HEK293 (cell line): Measurements from ENCODE around the gene HBEGF.

Source experiments
- CTCF ChIA-PET: fragments of 350-600 bp; formaldehyde crosslinking; extraction: SDS; loops from one replicate; lab custom pipeline; 2021; ENCODE audit warnings: antibody characterized with exemption; lab: Yijun Ruan, JAX
- POLR2A ChIA-PET: fragments of 300-600 bp; formaldehyde crosslinking; extraction: SDS; loops from one replicate; lab custom pipeline; 2020; ENCODE audit warnings: antibody characterized with exemption, inconsistent platforms; lab: Yijun Ruan, JAX
- H3K27ac ChIP-seq: fragments of 200-500 bp; sonication (Bioruptor generic); 2 replicates; pipeline ENCODE4 v1.5.1; 2014; ENCODE audit warnings: low read depth, low read length, control low read depth, inconsistent platforms; ENCODE audit errors: extremely low read depth
- H3K36me3 ChIP-seq, 2 experiments: fragments of 200-500 bp in 1 of 2; sonication (Bioruptor generic) in 1 of 2; 1 replicate in 1 of 2; 2 replicates in 1 of 2; pipeline ENCODE4 v1.5.1; 2014 to 2017; ENCODE audit warnings: inconsistent platforms in 2 of 2, low read length in 2 of 2; ENCODE audit not compliant: control insufficient read depth in 2 of 2, insufficient read depth in 1 of 2
- H3K4me1 ChIP-seq: fragments of 200-500 bp; sonication (Bioruptor generic); 2 replicates; pipeline ENCODE4 v1.5.1; 2014; ENCODE audit warnings: mild to moderate bottlenecking, low read length, inconsistent platforms; ENCODE audit not compliant: control insufficient read depth, insufficient read depth
- H3K4me3 ChIP-seq: 2 replicates; pipeline ENCODE4 v1.5.1; 2011; ENCODE audit warnings: low read depth, mild to moderate bottlenecking, control low read depth, low read length, moderate library complexity
- H3K9me3 ChIP-seq: fragments of 200-500 bp; sonication (Bioruptor generic); 2 replicates; pipeline ENCODE4 v1.5.1; 2014; ENCODE audit warnings: low read depth, low read length, inconsistent platforms; ENCODE audit not compliant: control insufficient read depth, insufficient read depth
- IKZF3 ChIP-seq: fragments of 450-650 bp; IDR thresholded peaks from 2 replicates; pipeline ENCODE4 v1.5.0; 2018; ENCODE audit warnings: missing biosample characterization, mild to moderate bottlenecking, missing genetic modification characterization, moderate library complexity
- KLF1 ChIP-seq: fragments of 450-650 bp; formaldehyde crosslinking; IDR thresholded peaks from 2 replicates; pipeline ENCODE4 v1.5.1; 2016; ENCODE audit warnings: missing biosample characterization, missing genetic modification characterization
- RBAK ChIP-seq: fragments of 450-650 bp; formaldehyde crosslinking; IDR thresholded peaks from 2 replicates; pipeline ENCODE4 v1.5.1; 2016; ENCODE audit warnings: missing biosample characterization, missing genetic modification characterization
- ZBTB20 ChIP-seq: fragments of 450-650 bp; formaldehyde crosslinking; IDR thresholded peaks from 2 replicates; pipeline ENCODE4 v1.5.1; 2016; ENCODE audit warnings: missing biosample characterization, missing genetic modification characterization
- ZBTB6 ChIP-seq: fragments of 450-650 bp; formaldehyde crosslinking; IDR thresholded peaks from 2 replicates; pipeline ENCODE4 v1.5.1; 2017; ENCODE audit warnings: missing biosample characterization, missing genetic modification characterization
- ZFP41 ChIP-seq: fragments of 450-650 bp; formaldehyde crosslinking; IDR thresholded peaks from 2 replicates; pipeline ENCODE4 v1.5.1; 2016; ENCODE audit warnings: missing biosample characterization, missing genetic modification characterization, borderline replicate concordance
- ZNF449 ChIP-seq: fragments of 450-650 bp; formaldehyde crosslinking; IDR thresholded peaks from 2 replicates; pipeline ENCODE4 v1.5.1; 2017; ENCODE audit warnings: missing biosample characterization, mild to moderate bottlenecking, missing genetic modification characterization, moderate library complexity
- ZNF518A ChIP-seq: fragments of 450-650 bp; formaldehyde crosslinking; conservative IDR thresholded peaks from 2 replicates; pipeline ENCODE4 v1.5.1; 2016; ENCODE audit warnings: low read depth, missing biosample characterization, missing genetic modification characterization
- ZNF677 ChIP-seq: fragments of 450-650 bp; IDR thresholded peaks from 2 replicates; pipeline ENCODE4 v1.5.0; 2018; ENCODE audit warnings: missing biosample characterization, mild to moderate bottlenecking, missing genetic modification characterization, moderate library complexity
- TF ChIP-seq, protein P1 (sequence below): fragments of 450-650 bp; formaldehyde crosslinking; IDR thresholded peaks from 2 replicates; pipeline ENCODE4 v1.5.1; 2016; ENCODE audit warnings: missing biosample characterization, missing genetic modification characterization

HBEGF gene

DNA sequence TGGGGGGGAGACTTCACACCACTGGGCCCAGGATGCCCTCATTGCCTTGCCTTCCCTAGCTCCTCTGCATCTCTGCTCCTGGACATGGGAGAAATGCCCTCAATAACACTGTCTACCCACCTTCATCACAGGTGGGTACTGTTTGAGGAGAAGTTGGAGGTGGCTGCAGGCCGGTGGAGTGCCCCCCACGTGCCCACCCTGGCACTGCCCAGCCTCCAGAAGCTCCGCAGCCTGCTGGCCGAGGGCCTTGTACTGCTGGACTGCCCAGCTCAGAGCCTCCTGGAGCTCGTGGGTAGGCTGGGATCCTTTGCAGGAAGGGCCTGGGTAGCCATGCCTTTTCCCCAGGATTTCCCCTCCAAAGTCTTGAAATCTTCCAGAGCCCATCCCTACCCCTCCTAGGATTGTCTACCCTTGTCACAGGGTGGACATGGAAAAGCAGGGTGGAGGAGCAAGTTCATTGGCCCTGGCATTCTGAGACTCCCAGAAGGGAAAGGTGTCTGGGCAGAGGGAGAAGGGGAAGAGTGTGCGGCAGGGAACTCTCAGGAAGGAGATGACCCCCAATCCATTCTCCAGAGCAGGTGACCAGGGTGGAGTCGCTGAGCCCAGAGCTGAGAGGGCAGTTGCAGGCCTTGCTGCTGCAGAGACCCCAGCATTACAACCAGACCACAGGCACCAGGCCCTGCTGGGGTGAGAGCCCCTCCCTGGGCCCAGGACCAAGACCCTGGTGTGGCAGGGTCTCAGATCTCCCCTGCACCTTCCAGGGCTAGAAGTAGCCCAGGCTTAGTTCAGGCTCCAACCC is 14.5 kb upstream of the HBEGF start (continued):
- TF ChIP-seq ZFP41 (tag by site-specific recombination) (no peak), RBAK (no peak), IKZF3 (tag by site-specific recombination) (no peak), ZBTB6 (tag by site-specific recombination) (no peak), KLF1 (tag by site-specific recombination) (no peak), ZNF677 (tag by site-specific recombination) (no peak), ZNF518A (tag by site-specific recombination) (no peak), ZBTB20 (tag by site-specific recombination) (no peak)

DNA sequence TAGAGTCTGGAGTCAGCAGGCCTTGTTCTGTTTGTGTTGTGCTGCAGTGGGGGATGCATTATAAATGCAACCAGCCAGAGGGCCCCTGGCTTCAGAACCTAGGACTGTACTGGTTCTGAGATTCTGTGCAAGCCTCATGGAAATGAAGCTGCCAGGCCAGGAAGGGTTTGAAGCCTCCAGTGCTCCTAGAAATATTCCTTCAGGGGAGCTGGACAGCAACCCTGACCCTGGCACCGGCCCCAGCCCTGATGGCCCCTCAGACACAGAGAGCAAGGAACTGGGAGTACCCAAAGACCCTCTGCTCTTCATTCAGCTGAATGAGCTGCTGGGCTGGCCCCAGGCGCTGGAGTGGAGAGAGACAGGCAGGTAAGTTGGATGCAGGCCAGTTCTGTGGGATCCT is 13.7 kb upstream of the HBEGF start, which contains the start of gene SLC4A9:
TSS of gene SLC4A9 (plus strand) at position 94 of the 400 bp plus-strand sequence. CDS start at position 137, 43 bp downstream.
- TF ChIP-seq, protein P1, sequence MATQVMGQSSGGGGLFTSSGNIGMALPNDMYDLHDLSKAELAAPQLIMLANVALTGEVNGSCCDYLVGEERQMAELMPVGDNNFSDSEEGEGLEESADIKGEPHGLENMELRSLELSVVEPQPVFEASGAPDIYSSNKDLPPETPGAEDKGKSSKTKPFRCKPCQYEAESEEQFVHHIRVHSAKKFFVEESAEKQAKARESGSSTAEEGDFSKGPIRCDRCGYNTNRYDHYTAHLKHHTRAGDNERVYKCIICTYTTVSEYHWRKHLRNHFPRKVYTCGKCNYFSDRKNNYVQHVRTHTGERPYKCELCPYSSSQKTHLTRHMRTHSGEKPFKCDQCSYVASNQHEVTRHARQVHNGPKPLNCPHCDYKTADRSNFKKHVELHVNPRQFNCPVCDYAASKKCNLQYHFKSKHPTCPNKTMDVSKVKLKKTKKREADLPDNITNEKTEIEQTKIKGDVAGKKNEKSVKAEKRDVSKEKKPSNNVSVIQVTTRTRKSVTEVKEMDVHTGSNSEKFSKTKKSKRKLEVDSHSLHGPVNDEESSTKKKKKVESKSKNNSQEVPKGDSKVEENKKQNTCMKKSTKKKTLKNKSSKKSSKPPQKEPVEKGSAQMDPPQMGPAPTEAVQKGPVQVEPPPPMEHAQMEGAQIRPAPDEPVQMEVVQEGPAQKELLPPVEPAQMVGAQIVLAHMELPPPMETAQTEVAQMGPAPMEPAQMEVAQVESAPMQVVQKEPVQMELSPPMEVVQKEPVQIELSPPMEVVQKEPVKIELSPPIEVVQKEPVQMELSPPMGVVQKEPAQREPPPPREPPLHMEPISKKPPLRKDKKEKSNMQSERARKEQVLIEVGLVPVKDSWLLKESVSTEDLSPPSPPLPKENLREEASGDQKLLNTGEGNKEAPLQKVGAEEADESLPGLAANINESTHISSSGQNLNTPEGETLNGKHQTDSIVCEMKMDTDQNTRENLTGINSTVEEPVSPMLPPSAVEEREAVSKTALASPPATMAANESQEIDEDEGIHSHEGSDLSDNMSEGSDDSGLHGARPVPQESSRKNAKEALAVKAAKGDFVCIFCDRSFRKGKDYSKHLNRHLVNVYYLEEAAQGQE (tag by site-specific recombination): peak; percentile 45; the same call in 1 of the 2 replicates
- TF ChIP-seq ZNF449 (tag by site-specific recombination) (no peak), ZBTB20 (tag by site-specific recombination) (no peak)
- Histone ChIP-seq H3K9me3 (no peaks in the 10 kb centered on the region), H3K4me3 (no peak within 1 kb of the TSS), H3K27ac (no peak within 1 kb of the TSS), H3K36me3 (no peaks in the 10 kb centered on the region), H3K4me1 (no peaks in the 10 kb centered on the region)
- POLR2A ChIA-PET: interaction anchor here (0.9 kb wide), 1 partner anchor 14 kb away, joined by 3 read pairs; the partner anchor contains the start of gene HBEGF
- CTCF ChIA-PET: interaction anchor here (0.6 to 4.7 kb wide), 7 partner anchors 12 to 294 kb away, joined by 3 to 88 read pairs (median 4); partner anchors contain the start of gene HBEGF
